ENCODE data around the gene PHACTR1. TPM values are rescaled to one million over a fixed set of nuclear protein-coding genes. Genes with fewer than 3 reads are reported as not detected.
A peak's percentile ranks its signal among the peaks of the same experiment; 100 is the strongest.

The PHACTR1 gene
- total RNA-seq, 2 donors from 2014 or later, result 2.8 to 6.3 TPM

- no peak overlapping the region for H3K4me3 Mint-ChIP-seq
- Histone ChIP-seq H3K4me1 (ENCODE audit: control insufficient read depth, insufficient read depth, low read length) (peaks cover 8% of the 10 kb centered on the region), H3K4me3 (ENCODE audit: low read length) (no peak overlapping the region), H3K9me3 (ENCODE audit: control insufficient read depth, low read length) (peaks cover 7% of the 10 kb centered on the region), H3K27ac (ENCODE audit: low read depth, low read length) (no peak overlapping the region), H3K36me3 (ENCODE audit: control insufficient read depth, insufficient read depth, low read length) (peaks cover 60% of the 10 kb centered on the region), H3K9ac (ENCODE audit: extremely low read depth, low read length, poor library complexity, severe bottlenecking) (no peak overlapping the region), H3K27me3 (ENCODE audit: control insufficient read depth, insufficient read depth, low read length, poor library complexity, severe bottlenecking) (no peaks in the 10 kb centered on the region)
- 86 to 93% methylated on average over 6 to 9 of the region's 9 CpGs for WGBS, 2 experiments (ENCODE audit: insufficient coverage in 1 of 2, insufficient read length in 1 of 2)
- H3K9me3 Mint-ChIP-seq, result peaks cover 2% of the 10 kb centered on the region
- no peak overlapping the region for H3K27ac Mint-ChIP-seq
- peak; percentile 54 for TF ChIP-seq CTCF (conservative IDR thresholded peaks at IDR 0.05)
- H3K4me1 Mint-ChIP-seq, result peaks cover 19% of the 10 kb centered on the region
- H3K27me3 Mint-ChIP-seq (ENCODE audit: insufficient read depth), result peaks cover 38% of the 10 kb centered on the region
- peak; percentile 79 for DNase-seq
- H3K36me3 Mint-ChIP-seq (ENCODE audit: low read depth), result peaks cover 9% of the 10 kb centered on the region
Observed at GRCh38 chr6:13229205-13230085, 512.9 kb downstream of the PHACTR1 start.

- no peak overlapping the region for H3K27ac Mint-ChIP-seq
- WGBS, 2 experiments (ENCODE audit: insufficient coverage in 1 of 2, insufficient read length in 1 of 2), result 90% methylated on average over 1 of the region's 1 CpG; no CpG with 5 or more reads in 1 of the 2 experiments
- Histone ChIP-seq H3K9me3 (ENCODE audit: control insufficient read depth, low read length) (peaks cover 7% of the 10 kb centered on the region), H3K36me3 (ENCODE audit: control insufficient read depth, insufficient read depth, low read length) (peaks cover 68% of the 10 kb centered on the region), H3K27me3 (ENCODE audit: control insufficient read depth, insufficient read depth, low read length, poor library complexity, severe bottlenecking) (no peaks in the 10 kb centered on the region), H3K4me1 (ENCODE audit: control insufficient read depth, insufficient read depth, low read length) (no peaks in the 10 kb centered on the region), H3K27ac (ENCODE audit: low read depth, low read length) (no peak overlapping the region), H3K4me3 (ENCODE audit: low read length) (no peak overlapping the region), H3K9ac (ENCODE audit: extremely low read depth, low read length, poor library complexity, severe bottlenecking) (no peak overlapping the region)
- H3K4me3 Mint-ChIP-seq, result no peak overlapping the region
- peaks cover 27% of the 10 kb centered on the region for H3K27me3 Mint-ChIP-seq (ENCODE audit: insufficient read depth)
- peaks cover 2% of the 10 kb centered on the region for H3K9me3 Mint-ChIP-seq
- peaks cover 9% of the 10 kb centered on the region for H3K36me3 Mint-ChIP-seq (ENCODE audit: low read depth)
- peaks cover 10% of the 10 kb centered on the region for H3K4me1 Mint-ChIP-seq
- DNase-seq, result peak; percentile 12
- no peak for TF ChIP-seq CTCF (conservative IDR thresholded peaks at IDR 0.05)
Observed at GRCh38 chr6:13233106-13233505, 516.5 kb downstream of the PHACTR1 start.

- Mint-ChIP-seq H3K9me3 (peaks cover 2% of the 10 kb centered on the region), H3K27me3 (ENCODE audit: insufficient read depth) (peaks cover 23% of the 10 kb centered on the region), H3K27ac (no peak overlapping the region), H3K4me3 (no peak overlapping the region), H3K4me1 (peaks cover 10% of the 10 kb centered on the region), H3K36me3 (ENCODE audit: low read depth) (peaks cover 9% of the 10 kb centered on the region)
- Histone ChIP-seq H3K4me1 (ENCODE audit: control insufficient read depth, insufficient read depth, low read length) (no peaks in the 10 kb centered on the region), H3K36me3 (ENCODE audit: control insufficient read depth, insufficient read depth, low read length) (peaks cover 70% of the 10 kb centered on the region), H3K4me3 (ENCODE audit: low read length) (no peak overlapping the region), H3K9me3 (ENCODE audit: control insufficient read depth, low read length) (peaks cover 7% of the 10 kb centered on the region), H3K27me3 (ENCODE audit: control insufficient read depth, insufficient read depth, low read length, poor library complexity, severe bottlenecking) (no peaks in the 10 kb centered on the region), H3K9ac (ENCODE audit: extremely low read depth, low read length, poor library complexity, severe bottlenecking) (no peak overlapping the region), H3K27ac (ENCODE audit: low read depth, low read length) (no peak overlapping the region)
- WGBS, 2 experiments (ENCODE audit: insufficient coverage in 1 of 2, insufficient read length in 1 of 2), result 90 to 100% methylated on average over 1 of the region's 1 CpG
- TF ChIP-seq CTCF (conservative IDR thresholded peaks at IDR 0.05), result no peak
- DNase-seq, result no peak
Observed at GRCh38 chr6:13234130-13234529, 517.6 kb downstream of the PHACTR1 start.
